D721Med (cell line): ENCODE results near the gene DACH1.

Experiments
- DNase-seq: peaks from one replicate; pipeline ENCODE4 v3.0.0; 2011; ENCODE audit warnings: low spot score; ENCODE audit not compliant: insufficient read length
- FAIRE-seq: peaks from 2 replicates; lab custom pipeline; 2011; peaks lifted over from hg19 to GRCh38; lab: Jason Lieb, UNC
- CTCF ChIP-seq: IDR thresholded peaks from 2 replicates; pipeline ENCODE4 v1.5.1; 2012; ENCODE audit warnings: mild to moderate bottlenecking, control low read depth; ENCODE audit not compliant: insufficient read depth; ENCODE audit errors: missing control alignments

Gene DACH1

GRCh38 chr13:71536201-71536600, 330.8 kb downstream of the DACH1 start:
- FAIRE-seq (no peak), DNase-seq (no peak)
- TF ChIP-seq CTCF, result no peak

GRCh38 chr13:71524613-71525304, 342.2 kb downstream of the DACH1 start:
- FAIRE-seq (peak; percentile 11), DNase-seq (no peak)
- no peak for TF ChIP-seq CTCF

- DNase-seq (no peak), FAIRE-seq (peak; percentile 46)
- no peak for TF ChIP-seq CTCF
Observed at GRCh38 chr13:71524245-71524612, 342.8 kb downstream of the DACH1 start.

GRCh38 chr13:71522941-71523526, 344.0 kb downstream of the DACH1 start:
- FAIRE-seq (peak; percentile 93), DNase-seq (no peak)
- TF ChIP-seq CTCF, result no peak

GRCh38 chr13:71517004-71517403, 350.0 kb downstream of the DACH1 start:
- TF ChIP-seq CTCF, result no peak
- DNase-seq, result no peak
- FAIRE-seq, result peak; percentile 51

GRCh38 chr13:71516521-71516920, 350.5 kb downstream of the DACH1 start:
- no peak for FAIRE-seq
- TF ChIP-seq CTCF, result no peak
- no peak for DNase-seq

GRCh38 chr13:71515744-71516038, 351.3 kb downstream of the DACH1 start:
- peak; percentile 88 for FAIRE-seq

More at GRCh38 chr13:71515744-71516038, 351.3 kb downstream of the DACH1 start:
- TF ChIP-seq CTCF, result no peak
- DNase-seq, result no peak
